ENCODE results near the gene TEP1. TPM values are rescaled to one million over a fixed set of nuclear protein-coding genes. Genes with fewer than 3 reads are reported as not detected.

Gene TEP1
- total and polyA plus RNA-seq, 2 of the 13 experiments (the other 11 are each of a cell fraction or from before 2014, with no cell fraction given), result 11.0 to 12.8 TPM

- TF ChIP-seq GRHL1 (CRISPR knock-in tag; conservative IDR thresholded peaks at IDR 0.05) (no peak), MATR3 (CRISPR knock-in tag; IDR thresholded peaks at IDR 0.05) (no peak), SAP130 (CRISPR knock-in tag; IDR thresholded peaks at IDR 0.05; ENCODE audit: low read depth) (peak; percentile 87), CEBPB (IDR thresholded peaks at IDR 0.05; ENCODE audit: borderline replicate concordance, low read depth, low read length) (peak; percentile 58; the same call in 1 of the 2 replicates), MAFG (CRISPR knock-in tag; IDR thresholded peaks at IDR 0.05) (no peak), IRF2 (CRISPR knock-in tag; IDR thresholded peaks at IDR 0.05) (peak; percentile 37; the same call in 1 of the 2 replicates), ZNF557 (CRISPR knock-in tag; IDR thresholded peaks at IDR 0.05) (no peak), FOXK2 (IDR thresholded peaks at IDR 0.05) (no peak), ZNF33B (CRISPR knock-in tag; IDR thresholded peaks at IDR 0.05) (no peak), PAXIP1 (CRISPR knock-in tag; conservative IDR thresholded peaks at IDR 0.05) (0 out of 2 replicates have a peak, but pooled peaks have one; percentile 34), MAX (IDR thresholded peaks at IDR 0.05) (peak; percentile 34; the same call in 1 of the 2 replicates), FOXA3 (CRISPR knock-in tag; IDR thresholded peaks at IDR 0.05) (peak; percentile 66)
- TF ChIP-seq, protein P1, sequence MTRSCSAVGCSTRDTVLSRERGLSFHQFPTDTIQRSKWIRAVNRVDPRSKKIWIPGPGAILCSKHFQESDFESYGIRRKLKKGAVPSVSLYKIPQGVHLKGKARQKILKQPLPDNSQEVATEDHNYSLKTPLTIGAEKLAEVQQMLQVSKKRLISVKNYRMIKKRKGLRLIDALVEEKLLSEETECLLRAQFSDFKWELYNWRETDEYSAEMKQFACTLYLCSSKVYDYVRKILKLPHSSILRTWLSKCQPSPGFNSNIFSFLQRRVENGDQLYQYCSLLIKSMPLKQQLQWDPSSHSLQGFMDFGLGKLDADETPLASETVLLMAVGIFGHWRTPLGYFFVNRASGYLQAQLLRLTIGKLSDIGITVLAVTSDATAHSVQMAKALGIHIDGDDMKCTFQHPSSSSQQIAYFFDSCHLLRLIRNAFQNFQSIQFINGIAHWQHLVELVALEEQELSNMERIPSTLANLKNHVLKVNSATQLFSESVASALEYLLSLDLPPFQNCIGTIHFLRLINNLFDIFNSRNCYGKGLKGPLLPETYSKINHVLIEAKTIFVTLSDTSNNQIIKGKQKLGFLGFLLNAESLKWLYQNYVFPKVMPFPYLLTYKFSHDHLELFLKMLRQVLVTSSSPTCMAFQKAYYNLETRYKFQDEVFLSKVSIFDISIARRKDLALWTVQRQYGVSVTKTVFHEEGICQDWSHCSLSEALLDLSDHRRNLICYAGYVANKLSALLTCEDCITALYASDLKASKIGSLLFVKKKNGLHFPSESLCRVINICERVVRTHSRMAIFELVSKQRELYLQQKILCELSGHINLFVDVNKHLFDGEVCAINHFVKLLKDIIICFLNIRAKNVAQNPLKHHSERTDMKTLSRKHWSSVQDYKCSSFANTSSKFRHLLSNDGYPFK (CRISPR knock-in tag; IDR thresholded peaks at IDR 0.05; ENCODE audit: borderline replicate concordance), result no peak
Observed at GRCh38 chr14:20331053-20331613, 82.2 kb downstream of the TEP1 start (continued).
